ENCODE results near the gene TFDP1.

TFDP1 gene

GRCh38 chr13:113654175-113654560 is 69.6 kb downstream of the TFDP1 start:
- no peak for DNase-seq (ENCODE audit: low read depth)
- no peak overlapping the region for H3K4me3 ChIP-seq (ENCODE audit: low read depth, low read length)
- TF ChIP-seq, protein P1, sequence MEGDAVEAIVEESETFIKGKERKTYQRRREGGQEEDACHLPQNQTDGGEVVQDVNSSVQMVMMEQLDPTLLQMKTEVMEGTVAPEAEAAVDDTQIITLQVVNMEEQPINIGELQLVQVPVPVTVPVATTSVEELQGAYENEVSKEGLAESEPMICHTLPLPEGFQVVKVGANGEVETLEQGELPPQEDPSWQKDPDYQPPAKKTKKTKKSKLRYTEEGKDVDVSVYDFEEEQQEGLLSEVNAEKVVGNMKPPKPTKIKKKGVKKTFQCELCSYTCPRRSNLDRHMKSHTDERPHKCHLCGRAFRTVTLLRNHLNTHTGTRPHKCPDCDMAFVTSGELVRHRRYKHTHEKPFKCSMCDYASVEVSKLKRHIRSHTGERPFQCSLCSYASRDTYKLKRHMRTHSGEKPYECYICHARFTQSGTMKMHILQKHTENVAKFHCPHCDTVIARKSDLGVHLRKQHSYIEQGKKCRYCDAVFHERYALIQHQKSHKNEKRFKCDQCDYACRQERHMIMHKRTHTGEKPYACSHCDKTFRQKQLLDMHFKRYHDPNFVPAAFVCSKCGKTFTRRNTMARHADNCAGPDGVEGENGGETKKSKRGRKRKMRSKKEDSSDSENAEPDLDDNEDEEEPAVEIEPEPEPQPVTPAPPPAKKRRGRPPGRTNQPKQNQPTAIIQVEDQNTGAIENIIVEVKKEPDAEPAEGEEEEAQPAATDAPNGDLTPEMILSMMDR (IDR thresholded peaks at IDR 0.05; ENCODE audit: low read depth, low read length, missing control alignments): no peak

GRCh38 chr13:113654591-113655345 is 70.2 kb downstream of the TFDP1 start:
- no peak for DNase-seq (ENCODE audit: low read depth)
- TF ChIP-seq, protein P1 (IDR thresholded peaks at IDR 0.05; ENCODE audit: low read depth, low read length, missing control alignments): no peak
- H3K4me3 ChIP-seq (ENCODE audit: low read depth, low read length): no peak overlapping the region

- TF ChIP-seq, protein P1 (IDR thresholded peaks at IDR 0.05; ENCODE audit: low read depth, low read length, missing control alignments): no peak
- no peak for DNase-seq (ENCODE audit: low read depth)
- no peak overlapping the region for H3K4me3 ChIP-seq (ENCODE audit: low read depth, low read length)
These were observed 70.9 kb downstream of the TFDP1 start for GRCh38 chr13:113655346-113656002.

GRCh38 chr13:113656003-113656588 is 71.5 kb downstream of the TFDP1 start:
- no peak overlapping the region for H3K4me3 ChIP-seq (ENCODE audit: low read depth, low read length)
- TF ChIP-seq, protein P1 (IDR thresholded peaks at IDR 0.05; ENCODE audit: low read depth, low read length, missing control alignments): no peak
- DNase-seq (ENCODE audit: low read depth): no peak

GRCh38 chr13:113656831-113657671 is 72.5 kb downstream of the TFDP1 start:
- H3K4me3 ChIP-seq (ENCODE audit: low read depth, low read length): no peak overlapping the region
- no peak for DNase-seq (ENCODE audit: low read depth)
- TF ChIP-seq, protein P1 (IDR thresholded peaks at IDR 0.05; ENCODE audit: low read depth, low read length, missing control alignments): no peak

DNA sequence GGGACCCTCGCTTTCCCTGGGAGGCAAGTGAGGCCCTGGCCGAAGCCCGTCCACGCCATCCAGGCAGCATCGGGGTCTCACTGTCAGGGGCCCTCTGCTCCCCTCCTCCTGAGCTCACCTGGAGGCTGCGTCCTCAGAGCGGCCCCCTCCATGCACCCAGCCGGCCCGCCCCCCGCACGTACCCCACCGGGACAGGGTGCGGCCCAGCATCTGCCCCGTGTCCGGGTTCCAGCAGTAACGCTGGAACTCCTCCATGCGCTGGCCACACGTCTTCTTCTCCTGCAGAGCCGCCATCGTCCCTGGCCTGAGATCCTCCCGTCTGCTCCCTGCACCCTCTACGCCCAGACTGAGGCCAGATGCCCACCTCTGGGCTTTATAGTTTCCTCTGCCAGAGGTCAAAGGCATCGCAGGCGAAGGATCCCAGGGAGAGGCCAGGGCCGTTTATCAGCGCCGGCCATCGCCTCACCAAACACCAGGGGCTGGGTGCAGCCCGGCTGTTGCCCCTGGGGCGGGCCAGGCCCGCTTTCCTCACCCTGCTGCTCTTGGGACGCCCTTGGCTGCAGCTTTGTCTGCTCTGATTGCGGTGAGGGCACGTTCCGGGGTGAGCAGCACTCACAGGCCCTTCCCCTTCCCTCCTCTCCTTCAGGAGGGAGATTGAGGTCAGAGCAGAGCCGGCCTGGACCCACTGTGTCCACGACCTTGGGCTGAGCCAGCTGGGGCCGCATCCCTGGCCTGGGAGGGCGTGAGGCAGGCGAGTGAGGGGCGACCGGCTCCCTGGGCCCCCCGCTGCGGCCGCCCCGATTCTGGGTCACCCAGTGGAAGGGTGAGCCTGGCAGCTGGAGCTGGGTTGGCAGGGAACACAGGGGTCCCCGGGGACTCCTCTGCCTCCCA is 73.5 kb downstream of the TFDP1 start, which contains the start of gene ATP4B:
Gene ATP4B, minus strand, starts transcription at position 348 of the 891 bp plus-strand sequence. Its CDS starts 54 bp downstream, at position 294.
- no peak for DNase-seq (ENCODE audit: low read depth)
- TF ChIP-seq, protein P1 (IDR thresholded peaks at IDR 0.05; ENCODE audit: low read depth, low read length, missing control alignments): no peak
- H3K4me3 ChIP-seq (ENCODE audit: low read depth, low read length): no peak within 1 kb of the TSS

Measured in GM12864 (cell line).